ENCODE measurements around the gene TAS2R1. TPM values are rescaled to one million over a fixed set of nuclear protein-coding genes. Genes with fewer than 3 reads are reported as not detected.

The TAS2R1 gene
- total RNA-seq, 2 experiments from 2014 or later = not detected

- no peaks in the 10 kb centered on the region for H3K36me3 Mint-ChIP-seq (ENCODE audit: low read depth)
- H3K9me3 Mint-ChIP-seq = peaks cover 8% of the 10 kb centered on the region
- ChIA-PET CTCF (no interaction called here), POLR2A (no interaction called here)
- no peak for TF ChIP-seq CTCF (IDR thresholded peaks at IDR 0.05)
- H3K27ac Mint-ChIP-seq = no peak overlapping the region
- intact Hi-C loops (cut with micrococcal nuclease) = no loop called here
- H3K27me3 Mint-ChIP-seq = no peaks in the 10 kb centered on the region
- no peaks in the 10 kb centered on the region for H3K4me1 Mint-ChIP-seq (ENCODE audit: low read depth)
- no peak for DNase-seq
- no peak for ATAC-seq
- H3K4me3 Mint-ChIP-seq = no peak overlapping the region
These were observed 11.7 kb upstream of the TAS2R1 start for GRCh38 chr5:9641806-9642355.

GRCh38 chr5:9632495-9632894 lies 2.3 kb upstream of the TAS2R1 start:
- ATAC-seq = no peak
- no peaks in the 10 kb centered on the region for H3K36me3 Mint-ChIP-seq (ENCODE audit: low read depth)
- ChIA-PET CTCF (no interaction called here), POLR2A (no interaction called here)
- H3K27ac Mint-ChIP-seq = no peak overlapping the region
- intact Hi-C loops (cut with micrococcal nuclease) = no loop called here
- H3K4me3 Mint-ChIP-seq = no peak overlapping the region
- H3K4me1 Mint-ChIP-seq (ENCODE audit: low read depth) = no peaks in the 10 kb centered on the region
- H3K9me3 Mint-ChIP-seq = peaks cover 27% of the 10 kb centered on the region
- DNase-seq = no peak
- no peak for TF ChIP-seq CTCF (IDR thresholded peaks at IDR 0.05)
- H3K27me3 Mint-ChIP-seq = no peaks in the 10 kb centered on the region

- ChIA-PET CTCF (no interaction called here), POLR2A (no interaction called here)
- ATAC-seq (no peak), DNase-seq (no peak)
- intact Hi-C loops (cut with micrococcal nuclease) = no loop called here
- peaks cover 3% of the 10 kb centered on the region for H3K9me3 Mint-ChIP-seq
- no peak overlapping the region for H3K4me3 Mint-ChIP-seq
- no peak for TF ChIP-seq CTCF (IDR thresholded peaks at IDR 0.05)
- H3K4me1 Mint-ChIP-seq (ENCODE audit: low read depth) = no peaks in the 10 kb centered on the region
- H3K27me3 Mint-ChIP-seq = no peaks in the 10 kb centered on the region
- no peaks in the 10 kb centered on the region for H3K36me3 Mint-ChIP-seq (ENCODE audit: low read depth)
- H3K27ac Mint-ChIP-seq = no peak overlapping the region
These were observed 2.6 kb downstream of the TAS2R1 start for GRCh38 chr5:9627541-9627940.

DNA sequence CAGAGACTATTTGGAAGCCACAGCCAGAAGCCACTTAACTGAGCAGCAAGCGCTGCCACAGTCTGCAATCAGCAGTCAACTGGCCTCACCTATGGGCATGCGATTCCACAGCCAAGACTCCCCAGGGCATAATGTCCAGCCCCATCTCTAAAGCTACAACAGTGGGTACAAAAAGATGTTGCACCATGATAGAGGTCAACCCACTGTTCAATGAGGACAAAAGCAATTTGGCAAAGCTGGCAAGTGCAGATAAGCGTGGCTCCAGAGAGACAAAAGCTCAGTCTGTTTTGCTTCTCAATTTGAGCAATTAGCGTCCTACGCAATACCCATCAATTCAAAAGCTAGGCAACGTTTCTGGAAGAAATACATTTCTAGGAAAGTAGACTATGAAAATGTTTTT lies 3.2 kb downstream of the TAS2R1 start:
- Mint-ChIP-seq H3K4me1 (ENCODE audit: low read depth) (no peaks in the 10 kb centered on the region), H3K27ac (no peak overlapping the region), H3K9me3 (no peaks in the 10 kb centered on the region), H3K36me3 (ENCODE audit: low read depth) (no peaks in the 10 kb centered on the region), H3K4me3 (no peak overlapping the region), H3K27me3 (no peaks in the 10 kb centered on the region)
- TF ChIP-seq CTCF (IDR thresholded peaks at IDR 0.05) = no peak
- POLR2A ChIA-PET = no interaction called here
- CTCF ChIA-PET = no interaction called here
- no peak for ATAC-seq
- intact Hi-C loops (cut with micrococcal nuclease) = no loop called here
- DNase-seq = no peak

- no peak for DNase-seq
- no peaks in the 10 kb centered on the region for H3K9me3 Mint-ChIP-seq
- no peak overlapping the region for H3K27ac Mint-ChIP-seq
- ATAC-seq = no peak
- TF ChIP-seq CTCF (IDR thresholded peaks at IDR 0.05) = no peak
- no peak overlapping the region for H3K4me3 Mint-ChIP-seq
- H3K36me3 Mint-ChIP-seq (ENCODE audit: low read depth) = no peaks in the 10 kb centered on the region
- H3K27me3 Mint-ChIP-seq = no peaks in the 10 kb centered on the region
- H3K4me1 Mint-ChIP-seq (ENCODE audit: low read depth) = no peaks in the 10 kb centered on the region
- POLR2A ChIA-PET = no interaction called here
- intact Hi-C loops (cut with micrococcal nuclease) = no loop called here
- CTCF ChIA-PET = no interaction called here
These were observed 4.4 kb downstream of the TAS2R1 start for GRCh38 chr5:9625731-9626130.

Measured in activated CD8-positive, alpha-beta T cell treated with anti-CD3 and anti-CD28 coated beads for 36 hours (primary cell).